8988T (cell line): ENCODE measurements around the gene CD79A.

Experiments used
- DNase-seq: peaks from one replicate; pipeline ENCODE4 v3.0.0; 2011

The CD79A gene

DNA sequence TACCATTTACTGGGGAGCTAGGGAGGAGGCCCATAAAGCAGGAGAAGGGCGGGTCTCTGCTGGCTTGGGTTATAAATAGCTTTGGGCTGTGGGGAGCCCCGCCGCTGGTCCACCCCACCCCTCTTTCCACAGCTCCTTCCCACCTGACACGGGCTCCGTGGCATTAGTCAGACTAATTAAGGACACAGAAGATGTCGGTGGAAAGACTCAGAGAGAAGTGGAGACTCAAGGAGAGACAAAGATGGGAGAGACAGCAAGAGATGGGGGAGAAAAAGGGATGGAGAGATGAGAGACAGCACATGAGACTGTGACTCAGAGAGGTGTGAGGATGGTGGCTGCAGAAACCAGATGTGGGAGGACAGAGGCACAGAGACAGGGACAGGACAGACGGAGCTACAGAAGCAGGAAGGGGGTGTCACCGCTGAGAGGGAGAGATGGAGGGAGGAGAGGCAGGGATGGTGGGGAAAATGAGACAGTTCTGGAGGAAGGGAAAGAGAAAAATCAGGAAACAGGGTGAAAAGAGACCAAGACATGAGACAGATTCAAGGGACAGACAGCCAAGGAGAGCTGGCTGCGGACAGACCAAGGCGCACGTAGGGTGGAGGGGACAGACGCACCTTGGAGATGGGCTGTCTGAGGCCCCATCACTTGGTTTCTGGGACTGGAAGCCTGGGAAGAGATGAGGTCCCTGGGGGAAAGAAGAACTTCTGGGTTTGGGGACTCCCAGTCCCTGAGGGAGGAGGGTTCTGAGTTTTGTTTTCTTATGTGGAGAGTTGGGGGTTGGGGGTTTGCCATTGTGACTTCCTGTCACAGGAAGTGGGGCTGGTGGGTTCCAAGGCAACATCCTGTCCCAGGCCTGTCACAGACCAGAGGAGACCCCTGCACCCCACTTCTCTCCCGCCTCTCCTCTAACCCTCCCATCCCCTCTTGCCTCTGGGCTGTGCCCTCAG lies 10.0 kb downstream of the CD79A start:
- no peak for DNase-seq

DNA sequence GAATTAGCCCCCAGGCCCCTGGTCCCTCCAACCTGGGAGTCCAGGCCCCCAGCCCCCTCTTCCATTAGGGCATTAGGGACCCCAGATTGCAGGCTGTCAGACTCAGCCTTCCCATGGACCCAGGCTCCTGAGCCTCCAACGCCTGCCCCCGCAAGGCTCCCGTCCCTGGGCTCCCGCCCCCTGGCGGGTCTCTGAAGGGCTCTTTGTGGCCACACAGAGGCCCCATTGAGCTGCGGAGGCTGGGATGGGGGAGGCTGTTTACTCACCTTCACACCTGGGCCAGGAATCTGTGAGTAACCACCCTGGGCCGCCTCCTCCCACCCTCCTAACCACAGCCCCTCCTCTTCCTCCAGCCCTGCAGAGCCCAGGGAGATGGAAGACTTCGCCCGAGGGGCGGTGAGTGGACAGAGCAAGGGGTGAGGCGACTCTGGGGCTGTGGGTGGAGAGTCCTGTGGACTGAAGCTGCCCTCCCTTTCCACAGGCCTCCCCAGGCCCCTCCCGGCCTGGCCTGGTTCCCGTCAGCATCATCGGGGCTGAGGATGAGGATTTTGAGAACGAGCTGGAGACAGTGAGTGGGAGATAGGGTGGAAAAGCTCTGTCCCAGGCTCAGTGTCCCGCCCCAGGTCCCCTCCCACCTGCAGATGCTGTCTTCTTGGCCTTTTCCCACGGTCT lies 10.8 kb downstream of the CD79A start:
- DNase-seq: no peak

DNA sequence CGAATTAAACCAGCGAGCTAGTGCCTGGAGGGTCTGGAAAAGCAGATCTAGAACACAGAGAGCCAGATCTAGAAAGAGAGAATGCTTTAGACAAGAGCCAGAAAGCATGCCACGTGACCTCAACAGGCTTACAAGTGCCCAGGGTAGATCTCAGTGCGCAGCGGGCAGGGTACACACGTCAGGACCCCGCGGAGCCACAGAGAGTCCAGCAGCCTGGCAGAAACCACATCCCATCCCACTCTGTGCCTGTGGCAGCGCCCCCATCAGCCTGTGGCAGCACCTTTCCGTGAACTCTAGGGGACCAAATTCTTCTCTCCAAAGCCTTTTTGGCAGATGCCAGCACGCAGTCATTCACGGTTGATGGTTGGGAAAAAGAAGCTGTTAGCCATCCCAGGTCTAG lies 11.8 kb downstream of the CD79A start:
- no peak for DNase-seq

DNA sequence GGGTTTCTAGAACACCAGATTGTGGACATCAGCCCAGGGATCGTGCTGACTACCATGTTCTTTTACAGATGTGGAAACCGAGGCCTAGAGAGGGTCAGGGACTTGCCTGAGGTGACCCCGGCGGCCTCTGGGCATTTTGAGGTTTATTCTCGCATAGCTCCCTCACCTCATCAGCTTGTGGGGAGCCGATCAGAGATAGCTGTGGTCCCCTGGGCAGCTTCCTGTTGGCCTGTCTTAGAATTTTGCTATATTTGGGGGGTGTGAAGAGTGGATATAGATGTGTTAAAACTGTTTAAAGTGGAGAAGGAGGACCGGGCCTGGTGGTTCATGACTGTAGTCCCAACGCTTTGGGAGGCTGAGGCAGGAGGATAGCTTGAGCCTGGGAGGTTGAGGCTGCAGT lies 12.8 kb downstream of the CD79A start:
- DNase-seq: no peak

DNA sequence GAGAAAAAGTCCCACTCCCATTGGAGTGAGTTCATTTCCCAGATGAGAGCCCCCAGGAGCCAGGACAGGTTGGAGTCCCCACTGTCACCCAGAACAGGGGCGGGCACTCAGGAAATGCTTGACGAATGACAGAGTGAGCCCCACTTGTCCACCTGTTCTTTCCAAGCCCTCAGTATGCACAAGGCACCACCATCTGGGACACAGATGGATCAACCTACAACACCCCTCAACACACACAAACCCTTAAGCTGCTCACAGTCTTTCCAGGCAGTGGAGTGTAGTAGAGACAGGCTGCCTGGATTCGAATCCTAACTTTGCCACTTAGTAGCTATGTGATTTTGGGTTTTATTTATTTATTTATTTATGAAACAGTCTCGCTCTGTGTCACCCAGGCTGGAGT lies 13.9 kb downstream of the CD79A start:
- DNase-seq: no peak

DNA sequence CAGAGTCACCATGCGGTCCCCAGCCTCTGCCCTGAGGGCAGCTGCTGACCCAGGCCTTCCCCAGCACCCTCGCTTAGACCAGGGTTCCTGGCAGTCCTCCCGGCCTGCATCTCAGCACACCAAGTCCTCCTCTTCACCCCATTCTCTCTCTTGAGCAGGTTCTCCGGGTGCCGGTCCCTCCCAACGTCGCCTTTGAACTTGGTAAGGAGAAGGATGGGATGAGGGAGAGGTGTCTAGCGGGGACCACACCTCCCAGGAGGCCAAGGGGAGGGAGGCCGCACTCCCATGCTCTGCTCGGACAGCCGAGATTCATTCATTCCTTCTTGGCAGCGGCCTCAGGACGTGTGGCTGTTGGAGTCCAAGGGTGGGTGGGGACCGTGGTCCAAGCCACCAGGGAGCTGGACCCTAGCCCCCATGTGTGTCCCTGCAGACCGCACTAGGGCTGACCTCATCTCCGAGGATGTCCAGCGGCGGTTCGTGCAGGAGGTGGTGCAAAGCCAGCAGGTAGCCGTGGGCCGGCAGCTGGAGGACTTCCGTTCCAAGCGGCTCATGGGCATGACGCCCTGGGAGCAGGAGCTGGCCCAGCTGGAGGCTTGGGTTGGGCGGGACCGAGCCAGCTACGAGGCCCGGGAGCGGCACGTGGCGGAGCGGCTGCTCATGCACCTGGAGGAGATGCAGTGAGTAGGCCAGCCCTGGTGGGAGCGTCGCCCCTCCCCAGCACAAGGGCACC lies 15.3 kb downstream of the CD79A start:
- no peak for DNase-seq

DNA sequence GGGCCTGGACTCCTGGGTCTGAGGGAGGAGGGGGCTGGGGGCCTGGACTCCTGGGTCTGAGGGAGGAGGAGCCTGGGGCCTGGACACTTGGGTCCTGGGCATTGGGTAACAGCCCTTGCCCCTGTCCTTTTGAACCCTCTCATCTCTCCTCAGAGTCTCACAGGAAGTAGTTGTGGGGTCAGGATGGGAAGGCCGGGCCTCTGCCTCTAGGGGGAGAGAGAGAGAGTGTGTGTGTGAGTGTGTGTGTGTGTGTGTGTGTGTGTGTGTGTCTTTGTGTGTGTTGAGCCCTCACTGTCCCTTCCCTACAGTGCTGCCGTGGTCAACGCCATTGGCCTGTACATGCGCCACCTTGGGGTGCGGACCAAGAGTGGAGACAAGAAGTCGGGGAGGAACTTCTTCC lies 16.8 kb downstream of the CD79A start:
- no peak for DNase-seq

DNA sequence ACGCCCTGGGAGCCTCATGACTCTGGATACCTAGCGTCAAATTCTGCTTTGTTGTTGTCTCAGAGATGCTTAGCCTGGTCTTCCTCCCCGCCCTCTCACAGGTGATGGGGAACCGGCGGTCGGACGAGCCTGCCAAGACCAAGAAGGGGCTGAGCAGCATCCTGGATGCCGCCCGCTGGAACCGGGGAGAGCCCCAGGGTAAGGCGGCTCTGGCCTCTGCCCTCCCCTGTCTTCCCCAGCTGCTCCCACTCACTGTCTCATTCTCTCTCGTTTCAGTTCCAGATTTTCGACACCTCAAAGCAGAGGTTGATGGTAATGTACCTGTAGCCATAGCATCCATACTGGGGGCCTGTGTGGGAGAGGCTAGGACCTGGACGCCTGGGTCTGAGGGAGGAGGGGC lies 17.3 kb downstream of the CD79A start:
- DNase-seq: no peak

DNA sequence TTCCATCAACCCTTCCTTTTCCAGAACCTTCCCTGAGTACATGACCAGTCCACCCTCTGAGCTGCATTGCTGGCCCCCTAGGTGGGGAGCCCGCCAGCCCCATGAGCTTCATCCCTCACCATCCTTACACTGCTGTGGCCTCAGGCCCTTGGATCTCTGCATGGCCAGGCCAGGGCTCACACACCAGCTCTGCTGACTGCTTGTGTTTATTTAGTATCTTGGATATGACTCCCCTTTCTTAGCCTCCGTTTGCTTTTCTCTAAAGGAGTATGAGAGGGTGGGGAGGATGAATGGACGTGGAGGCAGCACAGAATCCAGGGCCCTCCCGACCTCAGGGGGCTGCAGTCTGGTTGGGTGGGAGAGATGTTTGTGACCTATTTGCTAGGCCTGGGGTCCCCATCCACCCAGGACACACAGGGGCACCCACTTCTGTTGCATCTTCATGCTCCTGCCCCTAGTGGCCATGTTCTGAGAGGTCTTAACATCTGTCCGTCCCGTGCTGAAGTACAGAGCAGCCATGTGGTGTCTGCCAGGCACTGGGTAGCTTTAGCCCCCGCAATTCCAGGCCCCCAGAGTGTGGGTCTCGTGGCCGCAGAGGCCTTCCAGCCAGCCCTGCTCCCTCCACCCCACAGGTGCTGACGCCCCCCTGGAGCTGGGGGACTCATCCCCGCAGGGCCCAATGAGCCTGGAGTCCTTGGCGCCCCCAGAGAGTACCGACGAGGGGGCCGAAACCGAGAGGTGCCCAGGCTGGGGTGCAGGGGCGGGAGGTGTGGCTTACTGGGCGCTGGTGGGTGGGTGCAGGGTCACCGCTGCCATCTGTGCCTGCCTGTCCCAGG lies 18.9 kb downstream of the CD79A start:
- DNase-seq: no peak

DNA sequence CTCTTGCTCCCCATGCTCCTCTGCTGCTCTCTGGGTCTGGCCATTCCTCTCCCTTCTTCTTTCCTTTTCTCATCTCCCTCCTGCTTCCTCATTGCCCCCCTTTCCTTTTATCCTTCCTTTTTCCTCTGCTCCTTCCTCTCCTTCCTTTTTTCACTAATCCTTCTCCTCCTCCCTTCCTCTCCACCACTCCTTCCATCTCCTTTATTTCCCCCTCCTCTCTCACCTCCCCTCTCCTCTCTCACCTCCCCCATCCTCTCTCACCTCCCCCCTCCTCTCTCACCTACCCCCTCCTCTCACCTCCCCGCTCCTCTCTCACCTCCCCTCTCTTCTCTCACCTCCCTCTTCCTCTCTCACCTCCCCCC lies 19.5 kb downstream of the CD79A start:
- no peak for DNase-seq

DNA sequence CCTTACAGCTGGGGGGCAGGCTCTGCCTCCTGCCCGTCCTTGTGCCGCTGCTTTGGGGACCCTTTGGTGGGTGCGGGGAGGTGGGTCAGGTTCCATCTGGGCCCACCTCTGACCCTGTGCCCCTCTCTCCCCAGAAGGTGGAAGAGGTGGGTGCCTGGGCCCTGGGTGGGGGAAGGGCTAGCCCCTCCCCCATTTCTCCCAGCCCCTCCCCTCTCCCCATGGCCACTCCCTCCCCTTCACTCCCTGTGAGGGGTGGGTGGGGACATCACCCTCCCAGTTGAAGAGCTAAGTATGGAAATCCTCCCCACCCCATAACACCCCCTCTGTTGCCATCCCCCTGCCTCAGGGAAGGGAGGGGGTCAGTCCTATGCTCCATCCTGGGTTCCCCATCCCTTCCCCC lies 20.1 kb downstream of the CD79A start:
- no peak for DNase-seq

DNA sequence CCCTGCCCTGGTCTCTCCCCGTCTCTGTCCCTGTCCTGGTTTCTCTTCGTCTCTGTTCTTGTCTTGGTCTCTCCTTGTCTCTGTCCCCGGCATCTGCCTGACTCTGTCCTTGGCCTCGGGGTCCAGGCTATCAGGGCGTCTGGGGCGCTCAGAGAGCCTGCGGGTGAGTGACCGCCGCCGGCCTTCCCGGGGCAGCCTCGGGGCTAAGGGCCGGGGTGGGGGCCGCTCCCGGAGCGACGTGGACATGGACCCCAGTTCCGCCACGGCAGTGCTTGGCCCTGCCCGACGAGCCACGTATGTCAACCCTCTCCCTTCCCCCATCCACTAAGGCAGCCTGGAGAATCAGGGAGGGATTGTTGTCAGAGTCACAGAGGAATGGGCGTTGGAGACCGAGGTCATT lies 20.7 kb downstream of the CD79A start:
- DNase-seq: no peak

DNA sequence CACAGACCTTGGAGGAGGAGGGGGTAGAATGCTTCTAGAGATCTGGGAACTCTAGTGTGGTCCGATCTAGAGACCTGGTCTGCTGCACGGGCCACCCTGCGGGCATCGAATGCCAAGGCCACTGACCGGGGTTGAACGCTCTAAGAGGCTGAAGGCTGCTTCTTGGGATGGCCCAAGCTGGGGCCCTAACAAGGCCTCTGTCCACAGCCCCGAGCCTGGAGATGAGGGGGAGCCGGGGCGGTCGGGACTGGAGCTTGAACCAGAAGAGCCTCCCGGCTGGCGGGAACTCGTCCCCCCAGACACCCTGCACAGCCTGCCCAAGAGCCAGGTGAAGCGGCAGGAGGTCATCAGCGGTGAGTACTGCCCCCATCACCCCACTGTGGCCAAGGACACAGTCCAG lies 21.2 kb downstream of the CD79A start:
- no peak for DNase-seq

DNA sequence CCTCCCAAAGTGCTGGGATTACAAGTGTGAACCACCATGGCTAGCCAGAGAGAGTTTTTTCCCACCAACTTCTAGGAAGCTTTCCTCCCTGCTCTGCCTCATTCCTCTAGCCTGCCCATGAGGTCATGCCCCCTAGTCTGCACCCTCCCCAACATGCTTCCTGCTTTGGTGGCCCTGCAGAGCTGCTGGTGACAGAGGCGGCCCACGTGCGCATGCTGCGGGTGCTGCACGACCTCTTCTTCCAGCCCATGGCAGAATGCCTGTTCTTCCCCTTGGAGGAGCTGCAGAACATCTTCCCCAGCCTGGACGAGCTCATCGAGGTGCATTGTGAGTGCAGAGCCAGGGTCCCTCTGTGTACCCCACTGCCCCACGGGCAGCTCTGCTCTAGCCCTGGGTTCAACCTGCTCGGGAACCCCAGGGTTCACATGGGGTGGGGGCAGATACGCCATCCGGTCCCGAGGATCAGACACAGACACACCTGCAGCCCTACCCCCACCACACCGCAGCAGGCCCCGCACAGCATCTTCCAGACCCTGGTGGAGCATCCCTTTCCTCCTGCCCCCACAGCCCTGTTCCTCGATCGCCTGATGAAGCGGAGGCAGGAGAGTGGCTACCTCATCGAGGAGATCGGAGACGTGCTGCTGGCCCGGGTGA lies 24.8 kb downstream of the CD79A start:
- DNase-seq: no peak

DNA sequence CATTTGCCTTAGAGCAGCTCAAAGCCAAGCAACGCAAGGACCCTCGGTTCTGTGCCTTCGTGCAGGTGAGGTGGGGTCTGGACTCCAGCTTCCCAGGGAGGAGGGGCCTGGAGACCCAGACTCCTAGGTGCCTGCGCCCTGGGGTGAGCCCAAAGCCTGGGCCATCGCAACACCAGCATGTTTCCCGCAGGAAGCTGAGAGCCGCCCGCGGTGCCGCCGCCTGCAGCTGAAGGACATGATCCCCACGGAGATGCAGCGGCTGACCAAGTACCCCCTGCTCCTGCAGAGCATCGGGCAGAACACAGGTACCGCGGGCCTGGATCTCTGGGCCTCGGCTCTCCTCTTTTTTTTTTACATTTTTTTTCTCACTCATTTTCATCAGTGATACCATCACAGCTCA lies 25.5 kb downstream of the CD79A start:
- DNase-seq: no peak

DNA sequence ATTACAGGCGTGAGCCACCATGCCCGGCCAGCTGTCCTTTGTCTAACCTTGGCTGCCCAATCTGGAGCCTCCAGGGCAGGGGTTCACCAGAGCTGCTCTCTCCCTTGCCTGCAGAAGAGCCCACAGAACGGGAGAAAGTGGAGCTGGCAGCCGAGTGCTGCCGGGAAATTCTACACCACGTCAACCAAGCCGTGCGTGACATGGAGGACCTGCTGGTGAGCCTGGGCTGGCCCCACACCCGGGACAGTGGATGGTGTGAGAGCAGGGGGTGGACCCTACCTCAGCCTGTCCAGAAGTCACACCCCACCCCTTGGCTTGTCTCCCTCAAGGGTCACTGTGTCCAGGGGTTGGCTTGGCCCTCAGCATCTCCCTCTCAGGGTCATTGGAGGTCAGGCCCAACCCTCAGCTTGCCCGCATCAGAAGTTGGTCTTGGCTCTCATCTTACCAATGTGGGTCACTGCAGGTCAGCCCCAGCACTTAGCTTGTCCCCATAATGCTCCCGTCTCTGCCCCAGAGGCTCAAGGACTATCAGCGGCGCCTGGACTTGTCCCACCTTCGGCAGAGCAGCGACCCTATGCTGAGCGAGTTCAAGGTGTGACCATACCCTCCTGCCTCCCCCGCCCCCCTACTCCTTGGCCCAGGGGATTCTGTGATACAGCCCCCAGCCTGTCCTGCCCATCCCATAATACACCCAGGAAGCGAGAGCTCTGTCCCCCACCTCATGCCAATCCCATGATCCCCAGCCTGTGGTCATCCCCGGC lies 26.3 kb downstream of the CD79A start:
- no peak for DNase-seq

DNA sequence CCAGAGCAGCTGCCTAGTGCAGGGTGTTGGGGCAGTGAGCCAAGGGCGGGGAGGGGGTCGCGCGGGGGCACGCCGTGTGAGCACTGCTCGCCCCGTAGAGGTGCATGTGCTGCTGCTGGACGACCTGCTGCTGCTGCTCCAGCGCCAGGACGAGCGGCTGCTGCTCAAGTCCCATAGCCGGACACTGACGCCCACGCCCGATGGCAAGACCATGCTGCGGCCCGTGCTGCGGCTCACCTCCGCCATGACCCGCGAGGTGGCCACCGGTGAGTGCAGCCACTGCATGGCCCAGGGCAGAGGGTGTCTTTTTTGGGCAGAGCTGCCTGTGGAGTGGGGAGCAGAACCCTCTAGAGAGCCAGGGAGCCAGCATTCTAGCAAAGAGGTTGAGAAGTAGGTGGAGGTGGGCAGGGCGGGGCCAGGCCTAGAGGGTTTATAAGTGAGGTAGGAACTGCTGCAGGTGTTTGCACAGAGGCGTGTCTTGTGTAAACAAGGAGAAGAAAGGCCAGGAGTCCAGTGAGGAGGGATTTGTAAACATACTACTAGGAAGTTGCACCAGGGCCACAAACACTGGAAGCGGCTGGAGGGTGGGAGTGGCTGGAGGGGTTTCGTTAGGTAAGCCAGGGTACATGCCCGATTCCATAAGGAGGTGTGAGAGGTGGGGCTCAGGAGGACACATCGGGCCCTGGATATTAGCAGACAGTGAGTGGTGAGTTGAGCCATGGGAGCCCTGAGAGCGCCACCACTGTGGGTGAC lies 27.2 kb downstream of the CD79A start:
- DNase-seq: no peak

DNA sequence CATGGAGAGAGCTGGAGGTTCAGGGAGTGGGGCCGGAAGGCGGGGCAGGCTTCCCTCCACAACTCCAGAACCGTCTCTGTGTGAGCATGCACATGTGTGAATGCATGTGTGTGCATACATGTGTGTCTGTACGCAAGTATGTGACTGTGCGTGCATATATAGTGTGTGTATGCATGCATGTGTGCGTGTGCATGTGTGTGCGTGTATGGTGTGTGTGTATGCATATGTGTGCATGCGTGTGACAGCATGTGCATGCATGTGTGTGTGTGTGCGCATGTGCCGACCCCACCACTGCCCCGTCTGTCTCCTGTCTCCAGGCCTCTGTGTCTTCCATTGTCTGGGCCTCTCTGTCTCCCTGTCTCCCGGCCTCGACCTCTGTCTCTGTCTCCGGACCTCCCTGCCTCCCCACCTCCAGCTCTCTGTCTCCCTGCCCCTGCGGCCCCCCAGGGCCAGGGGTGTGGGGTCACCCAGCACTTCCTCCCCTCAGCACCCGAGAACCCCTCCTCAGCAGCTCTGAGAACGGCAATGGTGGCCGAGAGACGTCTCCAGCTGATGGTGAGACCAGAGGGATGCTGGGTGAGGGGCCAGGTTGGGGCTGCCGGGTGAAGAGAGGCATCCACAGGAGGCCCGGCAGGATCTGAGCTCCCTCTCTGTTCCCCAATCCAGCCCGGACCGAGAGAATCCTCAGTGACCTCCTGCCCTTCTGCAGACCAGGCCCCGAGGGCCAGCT lies 28.4 kb downstream of the CD79A start:
- DNase-seq: no peak

DNA sequence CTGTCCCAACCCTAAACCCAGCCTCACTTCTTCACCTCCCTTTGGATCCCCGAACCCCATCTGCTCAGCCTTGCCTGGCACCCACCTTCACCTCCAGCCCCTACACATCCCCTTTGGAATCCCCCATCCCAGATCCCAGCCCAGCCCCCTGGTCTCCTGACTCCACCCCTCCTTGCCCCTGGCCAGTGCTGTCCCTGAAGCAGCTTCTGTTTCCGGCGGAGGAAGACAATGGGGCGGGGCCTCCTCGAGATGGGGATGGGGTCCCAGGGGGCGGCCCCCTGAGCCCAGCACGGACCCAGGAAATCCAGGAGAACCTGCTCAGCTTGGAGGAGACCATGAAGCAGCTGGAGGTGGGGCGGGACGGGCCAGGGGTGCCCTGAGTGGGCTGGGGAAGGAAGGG lies 29.2 kb downstream of the CD79A start:
- DNase-seq: no peak
